DMS153 treated with DMSO at 0.1 percent for 48 hours (cell line): ENCODE measurements around the gene GBP7.
"Not testable (repeated sequence)": the region's sequence is repeated elsewhere in the genome, so short reads cannot be mapped to it uniquely, and the experiment has no call there.

Source experiments
- DNase-seq: peaks from one replicate; lab custom pipeline; 2025; ENCODE audit not compliant: unreplicated experiment; lab: John Stamatoyannopoulos, UW

Gene GBP7

GRCh38 chr1:89170170-89171066, 5.4 kb downstream of the GBP7 start:
- DNase-seq, result no peak

DNA sequence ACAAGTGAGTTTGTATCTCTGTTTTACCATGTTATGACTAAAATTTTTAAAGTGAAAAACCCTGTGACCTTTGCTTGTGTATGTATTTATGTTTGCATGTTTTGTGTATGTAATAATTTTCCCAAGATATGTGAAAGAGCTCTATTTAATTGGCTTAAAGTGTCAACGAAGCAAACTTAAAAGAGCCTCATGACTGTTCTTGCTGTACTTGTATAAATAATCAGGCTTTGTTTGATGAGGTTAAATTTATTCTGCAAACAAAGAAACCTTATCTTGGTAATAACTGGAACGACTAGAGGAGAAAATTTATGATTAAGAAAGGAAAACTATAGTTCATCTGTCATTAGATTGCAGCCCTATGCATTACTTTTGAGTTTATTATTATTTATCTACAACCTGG, 6.6 kb downstream of the GBP7 start:
- DNase-seq, result no peak

GRCh38 chr1:89167590-89168230, 8.1 kb downstream of the GBP7 start:
- no peak for DNase-seq

DNA sequence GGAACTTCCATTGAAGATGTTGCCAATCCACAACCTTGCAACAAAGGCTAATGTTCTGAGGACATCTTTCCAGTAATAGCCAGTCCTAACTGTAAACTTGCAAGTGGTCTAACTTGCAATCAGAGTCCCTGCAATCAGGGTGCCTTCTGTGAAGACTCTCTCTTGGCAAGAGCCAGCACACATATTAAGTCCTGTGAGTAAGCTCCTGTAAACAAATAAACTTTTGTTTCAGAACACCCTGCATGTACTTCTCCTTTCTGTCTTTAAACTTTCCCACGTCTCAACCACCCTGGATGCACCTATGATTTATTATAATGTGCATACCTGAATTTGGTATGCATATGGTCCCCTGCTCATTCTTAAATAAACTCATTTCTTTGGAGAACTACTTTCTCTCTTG, 9.1 kb downstream of the GBP7 start:
- DNase-seq, result no peak

GRCh38 chr1:89165811-89166210, 10.0 kb downstream of the GBP7 start:
- DNase-seq, result no peak

- no peak for DNase-seq
These were observed 24.8 kb downstream of the GBP7 start for GRCh38 chr1:89151047-89151446.

- DNase-seq, result no peak
These were observed 25.8 kb downstream of the GBP7 start for GRCh38 chr1:89149976-89150375.

DNA sequence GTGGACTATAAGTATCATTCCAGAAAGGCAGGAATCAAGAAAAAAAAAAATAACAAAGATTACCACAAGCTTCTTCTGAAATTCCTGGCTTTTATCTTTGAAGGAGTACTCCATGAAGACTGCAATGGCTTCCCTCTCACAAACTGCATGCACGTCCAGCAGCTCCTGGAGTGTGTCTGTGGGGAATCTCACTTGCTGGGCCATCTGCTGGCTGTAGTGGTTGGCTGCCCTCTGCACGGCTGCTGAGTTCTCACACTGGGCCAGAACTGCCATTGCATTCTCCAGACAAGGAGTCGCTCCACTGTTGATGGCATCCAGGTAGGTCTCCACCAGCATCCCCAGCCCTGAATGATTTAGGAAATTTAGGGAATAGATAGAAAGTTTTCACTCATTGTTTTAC, 26.6 kb downstream of the GBP7 start:
- DNase-seq, result no peak

- no peak for DNase-seq
These were observed 27.8 kb downstream of the GBP7 start for GRCh38 chr1:89147678-89148658.

- no peak for DNase-seq
These were observed 29.1 kb downstream of the GBP7 start for GRCh38 chr1:89146721-89147120.

GRCh38 chr1:89143484-89143883, 32.3 kb downstream of the GBP7 start:
- no peak for DNase-seq

DNA sequence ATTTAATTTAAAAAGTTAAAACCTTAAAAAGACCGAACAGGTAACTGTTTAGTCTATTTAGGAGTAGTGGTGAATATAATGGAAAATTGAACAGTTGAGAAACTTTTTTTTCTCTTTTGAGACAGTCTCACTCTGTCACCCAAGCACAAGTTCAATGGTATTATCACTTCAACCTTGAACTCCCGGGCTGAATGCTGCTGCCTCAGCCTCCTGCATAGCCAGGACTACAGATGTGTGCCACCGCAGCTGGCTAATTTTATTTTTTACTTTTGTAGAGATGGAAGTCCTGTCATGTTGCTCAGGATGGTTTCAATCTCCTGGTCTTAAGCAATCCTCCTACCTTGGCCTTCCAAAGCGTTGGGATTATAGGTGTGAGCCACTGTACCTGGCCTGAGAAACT, 33.6 kb downstream of the GBP7 start:
- no peak for DNase-seq

DNA sequence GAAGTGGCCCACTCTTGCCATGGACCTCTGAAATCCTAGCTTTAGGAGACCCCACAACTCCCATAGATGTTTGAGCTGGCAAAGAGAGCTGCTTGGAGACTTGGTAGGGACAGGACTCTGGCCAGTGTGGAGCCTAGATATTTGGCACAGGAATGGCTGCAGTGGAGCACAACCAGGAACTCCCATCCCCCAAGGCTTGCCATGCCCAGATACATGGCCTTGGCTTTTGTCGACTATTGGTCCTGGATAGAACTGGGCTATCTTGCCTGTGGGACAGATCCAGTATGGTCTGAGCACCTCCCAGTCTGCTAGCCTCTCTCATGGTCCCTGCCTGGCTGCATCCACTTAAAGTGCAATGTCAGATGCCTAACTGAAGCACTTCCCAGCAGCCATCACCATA, 42.1 kb downstream of the GBP7 start:
- DNase-seq, result no peak

DNA sequence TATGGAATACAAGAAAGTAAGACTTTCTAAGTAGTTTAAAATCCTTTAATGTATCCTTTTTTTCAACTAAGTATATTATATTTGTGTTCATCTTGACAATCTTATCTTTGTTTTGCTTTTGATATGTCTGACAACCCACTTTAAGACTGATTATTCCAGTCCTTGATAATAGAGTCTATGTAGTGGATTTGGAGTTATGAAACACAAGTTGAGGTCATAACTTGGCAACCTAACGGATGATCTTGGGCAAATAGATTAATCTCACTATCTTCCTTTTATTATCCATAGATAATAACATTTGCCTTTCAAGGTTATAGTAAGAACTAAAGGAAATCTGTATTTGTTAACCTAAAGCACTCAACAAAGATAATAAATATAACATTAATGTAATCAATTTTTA, 45.1 kb downstream of the GBP7 start:
- no peak for DNase-seq

DNA sequence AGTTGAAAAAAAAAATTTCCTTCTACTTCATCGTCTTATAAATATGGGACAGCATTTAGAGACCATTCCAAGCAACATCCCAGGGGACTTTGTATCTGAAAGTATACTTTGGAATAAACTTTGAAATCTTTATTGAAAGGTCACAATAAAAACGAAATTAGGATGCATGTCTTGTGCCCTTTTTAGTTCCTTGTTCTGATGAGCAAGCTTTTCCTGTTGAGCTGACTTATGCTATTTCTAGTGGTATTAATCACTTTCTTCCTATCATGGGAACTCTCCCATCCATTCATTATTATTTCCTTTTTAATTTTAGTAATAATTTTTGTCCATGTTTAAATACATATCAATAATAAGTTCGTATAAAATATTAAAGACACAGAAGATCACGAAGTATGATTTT, 45.9 kb downstream of the GBP7 start:
- DNase-seq, result no peak

DNA sequence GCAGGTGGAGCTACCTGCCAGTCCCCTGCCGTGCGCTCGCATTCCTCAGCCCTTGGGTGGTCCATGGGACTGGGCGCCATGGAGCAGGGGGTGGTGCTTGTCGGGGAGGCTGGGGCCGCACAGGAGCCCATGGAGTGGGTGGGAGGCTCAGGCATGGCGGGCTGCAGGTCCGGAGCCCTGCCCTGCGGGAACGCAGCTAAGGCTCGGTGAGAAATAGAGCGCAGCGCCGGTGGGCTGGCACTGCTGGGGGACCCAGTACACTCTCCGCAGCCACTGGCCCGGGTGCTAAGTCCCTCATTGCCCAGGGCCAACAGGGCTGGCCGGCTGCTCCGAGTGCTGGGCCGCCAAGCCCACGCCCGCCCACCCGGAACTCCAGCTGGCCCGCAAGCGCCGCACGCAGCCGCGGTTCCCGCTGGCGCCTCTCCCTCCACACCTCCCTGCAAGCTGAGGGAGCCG, 47.8 kb downstream of the GBP7 start:
- DNase-seq, result not testable (repeated sequence)

DNA sequence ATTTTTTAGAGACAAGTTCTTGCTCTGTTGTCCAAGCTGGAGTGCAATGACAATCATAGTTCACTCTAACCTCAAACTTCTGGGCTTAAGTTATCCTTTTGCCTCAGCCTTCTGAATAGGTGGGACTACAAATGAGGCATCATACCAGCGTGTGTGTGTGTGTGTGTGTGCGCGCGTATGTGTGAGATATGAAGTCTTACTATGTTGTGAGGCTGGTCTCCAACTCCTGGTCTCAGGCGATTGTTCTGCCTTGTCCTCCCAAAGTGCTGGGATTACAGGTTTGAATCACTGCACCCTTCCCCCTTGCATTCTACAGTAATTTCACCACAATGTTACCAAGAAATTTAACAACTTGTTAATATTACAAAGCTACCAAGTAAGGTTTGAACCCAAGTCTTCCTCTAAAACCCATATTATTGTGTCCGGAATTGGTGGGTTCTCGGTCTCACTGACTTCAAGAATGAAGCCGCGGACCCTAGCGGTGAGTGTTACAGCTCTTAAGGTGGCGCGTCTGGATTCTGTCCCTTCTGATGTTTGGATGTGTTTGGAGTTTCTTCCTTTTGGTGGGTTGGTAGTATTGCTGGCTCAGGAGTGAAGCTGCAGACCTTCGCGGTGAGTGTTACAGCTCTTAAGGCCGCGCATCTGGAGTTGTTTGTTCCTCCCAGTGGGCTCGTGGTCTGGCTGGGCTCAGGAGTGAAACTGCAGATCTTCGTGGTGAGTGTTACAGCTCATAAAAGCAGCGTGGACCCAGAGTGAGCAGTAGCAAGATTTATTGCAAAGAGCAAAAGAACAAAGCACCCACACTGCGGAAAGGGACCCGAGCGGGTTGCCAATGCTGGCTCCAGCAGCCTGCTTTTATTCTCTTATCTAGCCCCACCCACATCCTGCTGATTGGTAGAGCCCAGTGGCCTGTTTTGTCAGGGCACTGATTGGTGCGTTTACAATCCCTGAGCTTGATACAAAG, 48.9 kb downstream of the GBP7 start:
- not testable (repeated sequence) for DNase-seq

- no peak for DNase-seq
These were observed 49.8 kb downstream of the GBP7 start, which contains the start of gene GBP2 for GRCh38 chr1:89125913-89126580. Gene GBP2 (minus strand): TSS chr1:89126114. CDS start chr1:89121966, 4,148 bp downstream.

GRCh38 chr1:89125240-89125912, 50.4 kb downstream of the GBP7 start:
- DNase-seq, result no peak
